GM21360 (cell line): ENCODE measurements around the gene NEU2.
"Not testable (repeated sequence)": the region's sequence is repeated elsewhere in the genome, so short reads cannot be mapped to it uniquely, and the experiment has no call there.

Source experiments
- ATAC-seq: cut with Tn5 transposase; IDR thresholded peaks from one replicate; pipeline ENCODE4 v1.9.1; 2021; ENCODE audit warnings: mild to moderate bottlenecking, moderate library complexity; ENCODE audit not compliant: unreplicated experiment

NEU2 gene

GRCh38 chr2:233010569-233011267 is 21.8 kb upstream of the NEU2 start:
- ATAC-seq, result no peak

DNA sequence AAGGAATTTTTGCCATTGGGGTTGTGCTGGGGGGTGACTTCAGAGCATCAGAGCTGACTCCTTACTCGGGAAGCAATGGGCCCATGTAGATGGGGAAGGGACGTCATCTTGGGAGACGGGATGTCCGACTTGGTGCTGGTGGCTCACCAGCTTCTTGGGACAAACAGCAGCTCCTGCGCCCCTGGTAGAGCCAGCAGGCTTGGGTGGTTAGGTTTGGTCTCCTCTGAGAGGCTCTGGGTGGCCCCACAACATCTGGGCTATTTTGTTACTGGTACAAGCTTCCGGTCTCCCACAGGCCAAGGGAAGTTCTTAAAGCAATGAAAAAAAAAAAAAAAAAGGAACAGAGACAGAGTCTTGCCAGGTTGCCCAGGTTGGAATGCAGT is 21.2 kb upstream of the NEU2 start:
- no peak for ATAC-seq

- ATAC-seq, result no peak
These were observed 20.8 kb upstream of the NEU2 start for GRCh38 chr2:233011702-233012131.

- no peak for ATAC-seq
These were observed 20.0 kb upstream of the NEU2 start for GRCh38 chr2:233012301-233012971.

GRCh38 chr2:233013027-233013461 is 19.4 kb upstream of the NEU2 start, which contains the start of gene NGEF:
NGEF (minus strand) TSS chr2:233013256; CDS start chr2:232974890, 38,366 bp downstream.
- no peak for ATAC-seq

- ATAC-seq, result no peak
These were observed 18.8 kb upstream of the NEU2 start for GRCh38 chr2:233013650-233014049.

DNA sequence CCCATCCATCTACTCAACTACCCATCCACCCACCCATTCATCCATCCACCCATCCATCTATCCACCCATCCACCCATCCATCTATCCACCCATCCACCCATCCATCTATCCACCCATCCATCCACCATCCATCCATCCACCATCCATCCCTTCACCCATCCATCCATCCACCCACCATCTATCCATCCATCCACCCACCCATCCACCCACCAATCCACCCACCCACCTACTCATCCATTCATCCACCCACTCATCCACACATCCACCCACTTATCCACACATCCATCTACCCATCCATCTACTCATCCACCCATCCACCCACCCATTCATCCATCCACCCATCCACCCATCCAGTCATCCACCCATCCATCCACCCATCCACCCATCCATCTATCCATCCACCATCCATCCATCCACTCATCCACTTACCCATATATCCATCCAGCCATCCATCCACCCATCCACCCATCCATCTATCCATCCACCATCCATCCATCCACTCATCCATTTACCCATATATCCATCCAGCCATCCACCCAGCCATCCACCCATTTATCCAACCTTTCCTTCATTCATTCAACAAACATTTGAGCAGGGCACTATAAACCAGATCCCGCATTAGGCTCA is 17.3 kb upstream of the NEU2 start:
- no peak for ATAC-seq

- no peak for ATAC-seq
These were observed 14.5 kb upstream of the NEU2 start for GRCh38 chr2:233017947-233018346.

GRCh38 chr2:233019610-233020009 is 12.9 kb upstream of the NEU2 start:
- ATAC-seq, result not testable (repeated sequence)

DNA sequence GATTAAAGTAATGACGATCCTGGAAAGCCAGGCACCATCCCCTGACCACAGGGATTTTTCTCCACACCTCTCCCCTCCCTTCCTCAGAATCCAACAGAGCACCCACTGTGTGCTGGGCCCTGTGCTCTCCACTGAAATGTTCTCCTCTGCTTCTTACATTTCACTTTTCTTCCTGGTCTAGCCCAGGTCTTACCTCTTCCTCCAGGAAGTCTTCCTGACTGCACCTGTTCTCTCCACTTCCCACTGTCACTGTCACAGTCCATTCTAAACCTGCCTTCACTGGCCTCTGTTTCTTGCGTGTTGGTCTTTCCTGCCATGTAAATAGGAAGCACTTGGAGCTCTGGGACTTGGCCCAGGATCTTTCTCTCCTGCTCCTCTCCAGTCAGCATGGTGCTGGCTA is 12.0 kb upstream of the NEU2 start:
- no peak for ATAC-seq

- no peak for ATAC-seq
These were observed 10.7 kb upstream of the NEU2 start for GRCh38 chr2:233021771-233022170.

DNA sequence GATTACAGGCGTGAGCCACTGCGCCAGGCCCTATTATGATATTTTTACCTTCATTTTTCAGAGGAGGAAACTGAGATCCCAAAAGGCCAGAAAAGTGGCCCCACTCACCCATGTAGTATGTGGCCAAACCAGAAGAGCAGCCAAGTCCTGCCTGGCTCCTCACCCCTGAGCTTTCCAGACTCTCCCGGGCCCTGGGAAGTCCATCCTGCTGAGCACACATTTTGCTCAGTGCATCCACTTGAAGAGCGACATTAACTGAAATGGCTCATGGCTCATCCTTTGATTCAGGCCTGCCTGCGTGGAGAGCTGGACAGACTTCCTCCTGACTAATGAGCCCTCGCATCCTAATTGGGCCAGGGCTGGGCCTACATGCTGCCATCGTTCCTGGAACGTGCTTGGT is 9.9 kb upstream of the NEU2 start:
- no peak for ATAC-seq

DNA sequence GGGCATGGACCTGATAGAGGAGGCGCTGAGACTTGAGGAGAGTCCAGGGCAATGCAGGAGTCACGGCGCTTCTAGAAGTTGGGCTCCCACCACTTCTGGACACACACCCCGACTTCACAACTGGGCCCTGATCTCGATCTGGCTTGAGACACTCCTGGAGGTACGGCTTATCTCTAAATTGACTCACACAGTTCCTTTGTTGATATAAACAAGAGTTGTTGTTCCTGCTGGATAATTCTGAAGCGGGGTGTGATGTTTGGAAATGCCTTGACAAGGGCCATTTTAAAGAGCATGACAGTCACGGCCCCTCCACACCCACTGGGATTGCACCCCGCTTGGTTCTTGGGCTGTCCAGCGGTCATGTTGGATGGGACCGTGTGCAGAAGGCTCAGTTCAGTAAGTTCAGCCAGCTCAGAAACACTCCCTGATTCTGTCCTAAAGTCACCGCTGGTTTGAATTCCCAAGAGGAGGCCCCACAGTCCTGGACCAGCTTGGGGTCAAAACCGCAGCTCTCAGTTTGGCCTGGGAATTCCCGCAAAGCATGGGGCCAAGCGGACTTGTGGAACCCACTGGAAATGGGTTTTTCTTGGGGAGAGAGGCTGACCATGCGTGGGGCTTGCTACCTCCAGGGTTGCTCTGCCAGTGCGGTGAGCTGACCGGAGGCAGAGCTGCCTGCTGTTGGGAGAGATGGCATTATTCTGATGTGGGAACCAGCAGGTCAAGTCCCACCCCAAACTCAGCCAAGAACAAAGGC is 9.3 kb upstream of the NEU2 start:
- ATAC-seq, result no peak

- no peak for ATAC-seq
These were observed 8.6 kb upstream of the NEU2 start for GRCh38 chr2:233023761-233024410.

DNA sequence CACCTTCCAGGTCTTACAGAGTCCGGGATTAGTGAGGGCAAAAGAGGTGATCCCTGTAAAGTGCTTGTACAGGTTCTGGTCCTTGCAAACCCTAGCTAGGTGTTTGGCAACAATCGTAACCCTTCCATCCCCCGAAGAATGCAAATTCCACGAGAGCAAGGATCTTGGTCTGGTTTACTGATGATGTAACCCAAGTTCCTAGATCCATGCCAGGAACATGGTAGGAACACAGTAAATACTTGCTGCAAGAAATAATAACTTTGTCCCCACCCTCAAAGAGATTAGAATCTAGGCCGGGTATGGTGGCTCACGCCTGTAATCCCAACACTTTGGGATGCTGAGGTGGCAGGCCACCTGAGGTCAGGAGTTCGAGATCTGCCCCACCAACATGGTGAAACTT is 6.8 kb upstream of the NEU2 start:
- no peak for ATAC-seq

- ATAC-seq, result no peak
These were observed 6.2 kb upstream of the NEU2 start for GRCh38 chr2:233026198-233026813.

GRCh38 chr2:233029321-233029720 is 3.2 kb upstream of the NEU2 start:
- no peak for ATAC-seq

DNA sequence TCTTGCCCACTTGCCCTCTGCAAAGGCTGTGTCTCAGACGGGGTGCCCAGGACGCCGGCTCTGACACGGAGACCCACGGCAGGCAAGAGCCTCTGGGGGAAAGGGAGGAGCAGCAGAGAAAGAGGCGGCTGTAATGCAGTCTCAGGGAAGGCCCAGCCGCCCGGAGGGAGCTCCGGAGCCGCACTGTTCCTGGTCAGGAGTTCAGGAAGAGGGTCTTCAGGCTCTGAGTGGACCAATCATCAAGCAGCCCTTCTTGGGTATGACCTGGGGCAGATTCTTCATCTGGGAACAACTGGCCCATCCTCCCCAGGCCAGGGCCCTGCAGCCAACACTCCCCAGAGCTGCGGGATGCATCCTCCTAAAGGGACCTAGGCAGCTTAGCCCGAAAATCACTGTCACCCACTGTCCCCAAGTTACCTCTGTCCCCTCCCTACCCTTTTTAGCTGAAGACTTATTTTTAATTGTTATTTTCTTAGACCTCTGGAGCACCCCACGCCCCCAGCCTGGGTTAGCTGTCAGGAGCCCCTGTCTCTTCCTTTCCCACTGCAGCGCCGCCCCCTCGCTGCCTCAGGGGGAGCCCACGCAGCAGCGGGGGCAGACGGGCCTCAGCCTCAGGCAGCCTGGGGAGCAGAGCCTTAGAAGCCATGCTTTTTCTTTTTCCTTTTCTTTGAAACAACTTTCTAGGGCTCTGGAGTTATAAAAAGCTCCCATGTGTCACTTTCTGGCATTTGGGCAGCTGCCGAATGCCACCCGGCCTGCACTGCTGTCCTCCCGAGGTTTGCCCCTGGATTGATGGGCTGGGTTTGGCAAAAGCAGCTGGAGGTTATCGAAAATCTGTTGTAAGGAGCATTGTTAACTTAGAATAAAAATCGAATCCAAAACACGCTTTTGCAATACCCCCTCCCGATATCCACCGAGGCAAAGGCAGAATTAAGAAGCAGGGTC is 644 bp upstream of the NEU2 start:
- ATAC-seq, result no peak

DNA sequence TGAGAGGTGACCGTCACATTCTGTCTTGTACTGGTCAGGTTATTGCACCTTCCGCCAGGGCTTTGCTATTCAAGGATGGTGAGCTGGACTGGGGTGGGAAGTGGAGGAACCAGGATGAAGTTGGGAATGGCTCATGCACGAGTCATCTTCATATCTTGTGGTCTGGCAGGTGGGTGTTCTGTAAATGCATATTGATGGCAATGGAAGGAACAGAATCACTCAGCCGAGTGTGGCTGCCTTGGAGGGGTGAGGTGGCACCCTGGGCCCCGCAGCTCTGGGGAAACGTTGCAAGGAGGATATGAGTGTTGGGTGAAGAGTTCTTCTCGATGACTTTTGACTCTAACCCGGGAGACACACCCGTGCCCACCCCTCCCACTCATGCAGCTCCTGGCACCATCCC is 1.2 kb downstream of the NEU2 start:
- ATAC-seq, result no peak
